Uterus (tissue), 2 donors: ENCODE data around the gene SEC61A1.

Experiments used
- CTCF ChIP-seq, 4 experiments: fragments of 200-600 bp in 2 of 4; fragments of 450-650 bp in 2 of 4; sonication (generic) in 2 of 4; IDR thresholded peaks; one replicate each; pipeline ENCODE4 v1.5.1; 2016 to 2019; ENCODE audit warnings: antibody characterized with exemption in 4 of 4, mild to moderate bottlenecking in 2 of 4, moderate library complexity in 1 of 4
- POLR2A ChIP-seq, 2 donors: fragments of 450-650 bp; IDR thresholded peaks; one replicate each; pipeline ENCODE4 v1.6.1; 2016; ENCODE audit warnings: antibody characterized with exemption in 2 of 2, mild to moderate bottlenecking in 1 of 2, moderate library complexity in 1 of 2

GRCh38 chr3:128078322-128078721, 26.1 kb downstream of the SEC61A1 start:
- TF ChIP-seq POLR2A (IDR thresholded peaks at IDR 0.05) (no peak), CTCF (IDR thresholded peaks at IDR 0.05) (no peak)
